OCI-LY1 (cell line): ENCODE data around the gene GSTT2B.
"Not testable (repeated sequence)": the region's sequence is repeated elsewhere in the genome, so short reads cannot be mapped to it uniquely, and the experiment has no call there.

ENCODE experiments used
- EZH2 ChIP-seq: fragments of 200-600 bp; sonication (generic), shearing (Covaris generic); IDR thresholded peaks from 2 replicates; pipeline ENCODE4 v1.8.0; 2017; ENCODE audit warnings: borderline replicate concordance, mixed run types, mild to moderate bottlenecking, antibody characterized with exemption, low read length, moderate library complexity, mixed read lengths
- TF ChIP-seq, protein P1 (sequence below): fragments of 200-600 bp; sonication (generic), shearing (Covaris generic); IDR thresholded peaks from 2 replicates; pipeline ENCODE4 v1.5.1; 2017; ENCODE audit warnings: mild to moderate bottlenecking, antibody characterized with exemption, low read length, moderate library complexity, mixed read lengths

DNA sequence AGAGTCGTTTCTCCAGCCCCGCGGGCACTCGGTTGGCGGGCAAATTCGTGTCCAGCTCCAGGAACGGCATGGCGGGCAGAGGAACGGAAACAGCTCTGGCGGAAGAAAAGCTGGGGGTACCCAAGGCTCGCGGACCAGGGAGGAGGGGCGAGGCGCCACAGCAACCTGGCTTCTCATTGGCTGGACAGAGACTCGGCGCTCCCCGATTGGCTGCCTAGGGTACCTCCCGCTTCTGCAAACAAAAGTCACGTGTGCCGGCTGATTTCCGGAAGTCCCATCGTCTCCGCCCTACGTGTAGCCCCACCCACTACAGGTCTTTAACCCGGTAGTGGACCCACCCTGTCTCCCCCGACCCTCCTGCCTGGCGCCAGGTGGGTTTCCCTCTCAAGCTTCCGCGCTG lies 13.3 kb upstream of the GSTT2B start, which contains the start of gene DDT:
- TF ChIP-seq EZH2 = not testable (repeated sequence)
- TF ChIP-seq, protein P1, sequence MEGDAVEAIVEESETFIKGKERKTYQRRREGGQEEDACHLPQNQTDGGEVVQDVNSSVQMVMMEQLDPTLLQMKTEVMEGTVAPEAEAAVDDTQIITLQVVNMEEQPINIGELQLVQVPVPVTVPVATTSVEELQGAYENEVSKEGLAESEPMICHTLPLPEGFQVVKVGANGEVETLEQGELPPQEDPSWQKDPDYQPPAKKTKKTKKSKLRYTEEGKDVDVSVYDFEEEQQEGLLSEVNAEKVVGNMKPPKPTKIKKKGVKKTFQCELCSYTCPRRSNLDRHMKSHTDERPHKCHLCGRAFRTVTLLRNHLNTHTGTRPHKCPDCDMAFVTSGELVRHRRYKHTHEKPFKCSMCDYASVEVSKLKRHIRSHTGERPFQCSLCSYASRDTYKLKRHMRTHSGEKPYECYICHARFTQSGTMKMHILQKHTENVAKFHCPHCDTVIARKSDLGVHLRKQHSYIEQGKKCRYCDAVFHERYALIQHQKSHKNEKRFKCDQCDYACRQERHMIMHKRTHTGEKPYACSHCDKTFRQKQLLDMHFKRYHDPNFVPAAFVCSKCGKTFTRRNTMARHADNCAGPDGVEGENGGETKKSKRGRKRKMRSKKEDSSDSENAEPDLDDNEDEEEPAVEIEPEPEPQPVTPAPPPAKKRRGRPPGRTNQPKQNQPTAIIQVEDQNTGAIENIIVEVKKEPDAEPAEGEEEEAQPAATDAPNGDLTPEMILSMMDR = not testable (repeated sequence)
